Astrocyte (in vitro differentiated cells and primary cell): ENCODE measurements around the gene ABCA10. TPM values are rescaled to one million over a fixed set of nuclear protein-coding genes. Genes with fewer than 3 reads are reported as not detected.

Source experiments
- DNase-seq: peaks from one replicate; pipeline ENCODE4 v3.0.0-alpha.2; 2010; ENCODE audit warnings: low read depth
- FAIRE-seq: peaks from 2 replicates; lab custom pipeline; 2011; peaks lifted over from hg19 to GRCh38; lab: Jason Lieb, UNC
- H2AFZ ChIP-seq: 2 replicates; pipeline ENCODE4 v1.6.0; 2012; ENCODE audit warnings: low read depth, low read length, inconsistent platforms
- H3K27ac ChIP-seq: 2 replicates; pipeline ENCODE4 v1.5.1; 2011; ENCODE audit warnings: low read depth, low read length, inconsistent platforms
- H3K27me3 ChIP-seq: 2 replicates; pipeline ENCODE4 v1.6.0; 2011; ENCODE audit warnings: low read length, inconsistent platforms; ENCODE audit not compliant: insufficient read depth
- H3K36me3 ChIP-seq: 2 replicates; pipeline ENCODE4 v1.5.1; 2011; ENCODE audit warnings: low read length, inconsistent platforms; ENCODE audit not compliant: insufficient read depth
- H3K4me1 ChIP-seq: 2 replicates; pipeline ENCODE4 v1.5.1; 2011; ENCODE audit warnings: low read length, inconsistent platforms; ENCODE audit not compliant: insufficient read depth
- H3K4me2 ChIP-seq: 2 replicates; pipeline ENCODE4 v1.6.0; 2012; ENCODE audit warnings: low read length, inconsistent platforms
- H3K4me3 ChIP-seq: 2 replicates; pipeline ENCODE4 v1.5.1; 2011; ENCODE audit warnings: low read depth, mild to moderate bottlenecking, low read length, inconsistent platforms; ENCODE audit not compliant: insufficient read depth
- H3K79me2 ChIP-seq: 2 replicates; pipeline ENCODE4 v1.6.0; 2012; ENCODE audit warnings: mild to moderate bottlenecking, low read length, inconsistent platforms; ENCODE audit not compliant: insufficient read depth
- H3K9ac ChIP-seq: 2 replicates; pipeline ENCODE4 v1.6.0; 2012; ENCODE audit warnings: mild to moderate bottlenecking, low read length, inconsistent platforms
- H3K9me3 ChIP-seq: 2 replicates; pipeline ENCODE4 v1.5.1; 2012; ENCODE audit warnings: low read depth, mild to moderate bottlenecking, low read length, inconsistent platforms; ENCODE audit not compliant: insufficient read depth
- H4K20me1 ChIP-seq: 2 replicates; pipeline ENCODE4 v1.6.0; 2012; ENCODE audit warnings: low read length, inconsistent platforms; ENCODE audit not compliant: insufficient read depth
- H3K27ac Mint-ChIP-seq: one replicate; pipeline ENCODE4 v1.8.0; 2021; ENCODE audit warnings: mild to moderate bottlenecking, mixed read lengths; ENCODE audit not compliant: unreplicated experiment
- H3K27me3 Mint-ChIP-seq: one replicate; pipeline ENCODE4 v1.8.0; 2021; ENCODE audit warnings: low read depth, mixed read lengths; ENCODE audit not compliant: unreplicated experiment
- H3K36me3 Mint-ChIP-seq: one replicate; pipeline ENCODE4 v1.8.0; 2021; ENCODE audit warnings: low read depth, mixed read lengths; ENCODE audit not compliant: unreplicated experiment
- H3K4me1 Mint-ChIP-seq: one replicate; pipeline ENCODE4 v1.8.0; 2021; ENCODE audit warnings: low read depth, mixed read lengths; ENCODE audit not compliant: unreplicated experiment
- H3K4me3 Mint-ChIP-seq: one replicate; pipeline ENCODE4 v1.8.0; 2021; ENCODE audit warnings: mild to moderate bottlenecking, moderate library complexity, mixed read lengths; ENCODE audit not compliant: unreplicated experiment
- H3K9me3 Mint-ChIP-seq: one replicate; pipeline ENCODE4 v1.8.0; 2021; ENCODE audit warnings: mild to moderate bottlenecking, mixed read lengths; ENCODE audit not compliant: unreplicated experiment
- CTCF ChIP-seq: IDR thresholded peaks from 2 replicates; pipeline ENCODE4 v1.5.1; 2011; ENCODE audit warnings: low read depth, mild to moderate bottlenecking, inconsistent platforms, low read length, moderate library complexity; ENCODE audit not compliant: insufficient read depth
- EZH2 ChIP-seq: IDR thresholded peaks from 2 replicates; pipeline ENCODE4 v1.6.1; 2012; ENCODE audit warnings: mild to moderate bottlenecking, low read length, inconsistent platforms; ENCODE audit not compliant: insufficient read depth
- total RNA-seq: library from RNA; stranded (reverse); gene quantifications from 2 replicates; pipeline ENCODE4 v1.2.1, GENCODE V29; 2021

ABCA10 gene
- total RNA-seq, 1 donor from 2014 or later, result 0.20 TPM

GRCh38 chr17:69220098-69220497 lies 8.5 kb downstream of the ABCA10 start:
- no peaks in the 10 kb centered on the region for H3K27me3 ChIP-seq
- Mint-ChIP-seq H3K4me3 (no peak overlapping the region), H3K27ac (no peak overlapping the region), H3K27me3 (no peaks in the 10 kb centered on the region), H3K9me3 (no peaks in the 10 kb centered on the region), H3K4me1 (peaks cover 6% of the 10 kb centered on the region), H3K36me3 (no peaks in the 10 kb centered on the region)
- DNase-seq (no peak), FAIRE-seq (no peak)
- H3K79me2 ChIP-seq, result no peaks in the 10 kb centered on the region
- H3K9me3 ChIP-seq, result no peaks in the 10 kb centered on the region
- no peak overlapping the region for H3K9ac ChIP-seq
- H3K4me2 ChIP-seq, result no peak overlapping the region
- no peaks in the 10 kb centered on the region for H3K4me1 ChIP-seq
- TF ChIP-seq CTCF (no peak), EZH2 (no peak)
- H3K27ac ChIP-seq, result no peak overlapping the region
- no peaks in the 10 kb centered on the region for H4K20me1 ChIP-seq
- H3K36me3 ChIP-seq, result no peaks in the 10 kb centered on the region
- H3K4me3 ChIP-seq, result no peak overlapping the region
- H2AFZ ChIP-seq, result no peak overlapping the region

- Histone ChIP-seq H3K9me3 (no peaks in the 10 kb centered on the region), H3K4me1 (no peaks in the 10 kb centered on the region), H3K27ac (no peak overlapping the region), H3K4me2 (no peak overlapping the region), H3K27me3 (no peaks in the 10 kb centered on the region), H4K20me1 (no peaks in the 10 kb centered on the region), H3K36me3 (no peaks in the 10 kb centered on the region), H2AFZ (no peak overlapping the region), H3K79me2 (no peaks in the 10 kb centered on the region), H3K4me3 (no peak overlapping the region), H3K9ac (no peak overlapping the region)
- TF ChIP-seq EZH2, result no peak
- Mint-ChIP-seq H3K4me3 (no peak overlapping the region), H3K9me3 (no peaks in the 10 kb centered on the region), H3K4me1 (peaks cover 6% of the 10 kb centered on the region), H3K36me3 (no peaks in the 10 kb centered on the region), H3K27ac (no peak overlapping the region), H3K27me3 (no peaks in the 10 kb centered on the region)
- DNase-seq, result no peak
- no peak for FAIRE-seq
Observed at GRCh38 chr17:69218986-69219385, 9.6 kb downstream of the ABCA10 start.

DNA sequence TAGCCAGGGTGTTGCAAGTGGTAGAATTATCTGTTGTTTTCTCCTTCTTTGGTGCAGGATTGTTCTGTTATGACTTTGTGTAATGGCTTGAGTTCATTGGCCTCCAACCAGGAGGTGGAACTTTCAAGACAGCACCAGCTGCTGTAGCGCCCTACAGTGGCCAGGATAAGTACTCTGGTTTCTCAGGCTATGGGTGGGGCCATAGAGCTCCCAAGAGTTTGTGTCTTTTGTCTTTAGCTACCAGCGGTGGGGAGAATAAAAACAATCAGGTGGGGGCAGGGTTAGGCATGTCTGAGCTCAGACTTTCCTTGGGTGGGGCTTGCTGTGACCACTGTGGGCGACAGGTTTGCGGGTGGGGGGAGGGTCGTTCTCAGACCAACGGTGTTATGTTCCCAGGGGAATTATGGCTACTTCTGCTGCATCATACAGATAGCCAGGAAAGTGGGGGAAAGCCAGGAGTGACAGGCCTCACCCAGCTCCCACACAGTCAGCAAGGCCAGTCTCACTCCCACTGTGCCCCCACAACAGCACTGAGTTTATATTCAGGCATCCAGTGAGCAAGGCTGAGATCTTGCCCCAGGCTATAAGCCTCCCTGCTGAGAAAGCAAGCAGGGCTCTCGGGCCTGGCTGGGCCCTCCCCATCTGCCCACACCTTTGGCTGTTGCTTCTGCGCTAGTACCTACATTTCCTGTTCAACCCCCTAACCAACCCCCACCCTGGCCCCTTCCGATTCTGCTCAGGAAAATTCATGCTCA lies 15.4 kb downstream of the ABCA10 start:
- H3K9me3 Mint-ChIP-seq, result peaks cover 2% of the 10 kb centered on the region
- Histone ChIP-seq H3K9me3 (no peaks in the 10 kb centered on the region), H3K36me3 (no peaks in the 10 kb centered on the region), H3K4me2 (no peak overlapping the region), H3K4me1 (no peaks in the 10 kb centered on the region), H3K4me3 (no peak overlapping the region), H3K79me2 (no peaks in the 10 kb centered on the region), H3K27me3 (no peaks in the 10 kb centered on the region), H3K27ac (no peak overlapping the region), H3K9ac (no peak overlapping the region), H4K20me1 (no peaks in the 10 kb centered on the region), H2AFZ (no peak overlapping the region)
- H3K27ac Mint-ChIP-seq, result no peak overlapping the region
- H3K27me3 Mint-ChIP-seq, result no peaks in the 10 kb centered on the region
- DNase-seq, result no peak
- TF ChIP-seq CTCF, result no peak
- no peak for TF ChIP-seq EZH2
- no peak overlapping the region for H3K4me3 Mint-ChIP-seq
- no peaks in the 10 kb centered on the region for H3K36me3 Mint-ChIP-seq
- FAIRE-seq, result no peak
- no peaks in the 10 kb centered on the region for H3K4me1 Mint-ChIP-seq
